T-cell (primary cell): ENCODE data around the gene CD22. TPM values are rescaled to one million over a fixed set of nuclear protein-coding genes. Genes with fewer than 3 reads are reported as not detected.

Experiments used
- ATAC-seq, 4 experiments: fragments of 200-7000 bp in 3 of 4; fragments of 150-1000 bp in 1 of 4; cut with Tn5 transposase; replicated peaks in 1 of 4; 1 replicate in 3 of 4; 2 replicates in 1 of 4; pipeline ENCODE4 v1.10.0; 2021; ENCODE audit warnings: moderate library complexity in 3 of 4, mild to moderate bottlenecking in 2 of 4, moderate number of reproducible peaks in 1 of 4
- CTCF ChIA-PET, 2 donors: fragments of 300-600 bp; sonication (Branson Sonifier 250); formaldehyde crosslinking; loops; one replicate each; lab custom pipeline; 2022; ENCODE audit warnings: antibody characterized with exemption in 2 of 2; lab: Charles Lee
- POLR2A ChIA-PET, 2 donors: fragments of 300-600 bp; sonication (Branson Sonifier 250); formaldehyde crosslinking; loops; one replicate each; lab custom pipeline; 2022; ENCODE audit warnings: antibody characterized with exemption in 2 of 2; lab: Charles Lee
- DNase-seq, 35 experiments: peaks; one replicate each; pipeline versions ENCODE4 v3.0.0 to v3.0.0-alpha.2; 2013 to 2023
- H3K27ac ChIP-seq: one replicate; pipeline ENCODE4 v1.5.1; 2013; ENCODE audit warnings: low read length
- H3K27me3 ChIP-seq, 2 experiments: replicated peaks in 1 of 2; 1 replicate in 1 of 2; 2 replicates in 1 of 2; pipeline versions ENCODE4 v1.6.1 to v1.7.0; 2013; ENCODE audit warnings: low read length in 1 of 2, mixed read lengths in 1 of 2; ENCODE audit not compliant: control insufficient read depth in 2 of 2, insufficient read depth in 2 of 2; ENCODE audit errors: extremely low read depth in 1 of 2
- H3K36me3 ChIP-seq, 2 donors: 1 replicate in 1 of 2; 2 replicates in 1 of 2; pipeline versions ENCODE4 v1.6.1 to v1.7.0; 2013; ENCODE audit warnings: low read length in 1 of 2; ENCODE audit not compliant: control insufficient read depth in 2 of 2, insufficient read depth in 1 of 2; ENCODE audit errors: extremely low read depth in 1 of 2
- H3K4me1 ChIP-seq, 2 experiments: 1 replicate in 1 of 2; 2 replicates in 1 of 2; pipeline versions ENCODE4 v1.6.1 to v1.7.0; 2013; ENCODE audit warnings: low read length in 2 of 2, mixed read lengths in 1 of 2; ENCODE audit not compliant: insufficient read depth in 2 of 2, control insufficient read depth in 1 of 2; ENCODE audit errors: extremely low read depth in 1 of 2
- H3K4me3 ChIP-seq, 2 donors: 1 replicate in 1 of 2; 2 replicates in 1 of 2; pipeline versions ENCODE4 v1.5.1 to v1.7.0; 2013; ENCODE audit warnings: mild to moderate bottlenecking in 2 of 2, low read length in 1 of 2, moderate library complexity in 1 of 2; ENCODE audit not compliant: control insufficient read depth in 1 of 2; ENCODE audit errors: extremely low read depth in 1 of 2
- H3K9me3 ChIP-seq: 2 replicates; pipeline ENCODE4 v1.7.0; 2013
- H3K27ac Mint-ChIP-seq, 2 donors: one replicate each; pipeline ENCODE4 v1.8.0; 2020 to 2021; ENCODE audit warnings: mild to moderate bottlenecking in 2 of 2, mixed read lengths in 2 of 2
- H3K27me3 Mint-ChIP-seq, 2 donors: one replicate each; pipeline ENCODE4 v1.8.0; 2021 to 2022; ENCODE audit warnings: mixed read lengths in 2 of 2
- H3K36me3 Mint-ChIP-seq: one replicate; pipeline ENCODE4 v1.8.0; 2021; ENCODE audit warnings: mixed read lengths
- H3K4me1 Mint-ChIP-seq, 3 donors: one replicate each; pipeline ENCODE4 v1.8.0; 2020 to 2022; ENCODE audit warnings: mixed read lengths in 3 of 3, mild to moderate bottlenecking in 1 of 3
- H3K4me3 Mint-ChIP-seq, 3 donors: one replicate each; pipeline ENCODE4 v1.8.0; 2020 to 2022; ENCODE audit warnings: mild to moderate bottlenecking in 3 of 3, mixed read lengths in 3 of 3, moderate library complexity in 3 of 3
- H3K9me3 Mint-ChIP-seq, 3 donors: one replicate each; pipeline ENCODE4 v1.8.0; 2020 to 2022; ENCODE audit warnings: mixed read lengths in 3 of 3
- WGBS: methylation state at CpG from one replicate; pipeline ENCODE4 v1.1.5; 2013; ENCODE audit warnings: missing lambda C conversion rate; ENCODE audit not compliant: insufficient coverage; 5-methylcytosine and 5-hydroxymethylcytosine counted together
- total RNA-seq, 35 experiments: library from RNA in 6 of 35; stranded (reverse) in 6 of 35; fragments of 120-200 nt in 1 of 35; gene quantifications; one replicate each; pipeline versions ENCODE4 v1.2.1 to v1.2.4 and lab custom pipeline; 2013 to 2026

The CD22 gene
- total RNA-seq, 5 donors from 2014 or later (not counting 1 experiment from before 2014, with no cell fraction given): 6.6 to 25.7 (median 8.7) TPM

DNA sequence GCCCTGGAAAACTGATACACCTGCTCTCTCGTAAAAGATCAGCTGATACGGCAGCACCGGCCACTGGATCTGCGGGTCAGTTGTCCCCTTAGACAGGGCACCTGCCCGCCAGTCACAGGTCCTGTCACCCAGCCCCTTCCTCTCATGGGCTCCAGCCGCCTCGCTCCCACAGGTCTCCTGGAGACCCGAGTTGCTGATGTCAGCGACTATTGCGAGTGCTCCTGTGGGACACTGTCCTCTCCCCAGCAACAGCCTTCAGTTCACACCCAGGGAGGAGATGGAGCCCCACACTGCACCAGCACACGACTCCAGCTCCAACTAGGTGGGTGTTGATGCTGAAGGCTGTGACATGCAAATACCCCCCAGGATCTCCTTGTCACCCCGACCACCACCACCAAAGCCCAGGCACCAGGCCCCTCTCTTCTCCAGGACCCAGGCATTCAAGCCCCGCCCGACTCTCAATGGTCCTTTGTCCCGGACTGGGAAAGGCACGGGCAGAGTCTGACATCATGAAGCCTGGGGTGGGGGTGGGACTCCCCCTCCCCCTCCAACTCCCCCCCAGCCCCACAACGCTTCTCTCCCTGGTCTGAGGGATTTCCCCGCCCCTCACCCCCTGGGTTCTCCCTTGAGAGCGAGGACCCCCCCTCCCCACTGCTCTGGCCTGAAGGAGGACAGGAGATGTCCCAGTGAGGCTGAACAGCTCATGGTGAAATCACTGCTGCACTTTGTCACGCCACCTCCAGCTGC is 38.4 kb upstream of the CD22 start:
- 88% methylated on average over 12 of the region's 20 CpGs for WGBS
- H3K27ac ChIP-seq: no peak overlapping the region
- Mint-ChIP-seq H3K27ac (no peak overlapping the region), H3K27me3 (peaks cover 0 to 3% of the 10 kb centered on the region in 2 donors), H3K4me1 (peaks cover 0 to 1% (median under 1%) of the 10 kb centered on the region in 3 donors), H3K4me3 (no peak overlapping the region), H3K36me3 (no peaks in the 10 kb centered on the region), H3K9me3 (no peaks in the 10 kb centered on the region)
- no peaks in the 10 kb centered on the region for H3K9me3 ChIP-seq
- no peak overlapping the region for H3K4me3 ChIP-seq
- POLR2A ChIA-PET: no interaction called here
- H3K27me3 ChIP-seq: peaks cover 0 to 24% of the 10 kb centered on the region in 2 experiments
- H3K4me1 ChIP-seq: peaks cover 0 to 3% of the 10 kb centered on the region in 2 experiments
- no peak for ATAC-seq
- H3K36me3 ChIP-seq: no peaks in the 10 kb centered on the region
- CTCF ChIA-PET: no interaction called here
- DNase-seq: no peak

DNA sequence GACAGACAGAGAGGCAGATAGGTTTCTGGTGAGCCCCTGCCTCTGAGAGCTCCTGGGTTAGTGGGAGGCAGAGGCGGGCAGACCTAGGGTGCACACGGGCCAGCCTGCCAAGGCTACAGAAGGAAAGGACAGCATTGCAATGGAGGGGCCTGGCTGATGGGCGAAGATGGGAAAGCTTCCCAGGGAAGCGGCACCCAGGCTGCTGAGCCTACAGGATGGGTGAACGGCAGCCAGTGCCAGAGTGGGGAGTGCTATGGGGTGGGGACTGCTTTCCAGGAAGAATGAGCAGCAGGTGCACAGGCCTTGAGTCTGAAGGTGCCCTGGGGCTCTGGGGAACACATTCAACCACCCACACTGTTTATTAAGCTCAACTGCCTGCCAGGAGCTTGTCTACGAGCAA is 37.7 kb upstream of the CD22 start:
- H3K27ac Mint-ChIP-seq: no peak overlapping the region
- Histone ChIP-seq H3K27ac (no peak overlapping the region), H3K4me3 (no peak overlapping the region), H3K27me3 (peaks cover 0 to 24% of the 10 kb centered on the region in 2 experiments), H3K4me1 (peaks cover 0 to 10% of the 10 kb centered on the region in 2 experiments), H3K9me3 (no peaks in the 10 kb centered on the region), H3K36me3 (no peaks in the 10 kb centered on the region)
- POLR2A ChIA-PET: no interaction called here
- peaks cover 0 to 3% of the 10 kb centered on the region in 2 donors for H3K27me3 Mint-ChIP-seq
- peaks cover 0 to 8% (median 7%) of the 10 kb centered on the region in 3 donors for H3K4me1 Mint-ChIP-seq
- no peaks in the 10 kb centered on the region for H3K36me3 Mint-ChIP-seq
- CTCF ChIA-PET: interaction anchor here in 1 of 2 donors (0.5 kb wide), 1 partner anchor 40 kb away, joined by 4 read pairs; no protein-coding TSS in a partner anchor
- 72% methylated on average over 4 of the region's 6 CpGs for whole genome bisulfite sequencing
- no peaks in the 10 kb centered on the region for H3K9me3 Mint-ChIP-seq
- no peak overlapping the region for H3K4me3 Mint-ChIP-seq
- DNase-seq: no peak
- ATAC-seq: no peak

DNA sequence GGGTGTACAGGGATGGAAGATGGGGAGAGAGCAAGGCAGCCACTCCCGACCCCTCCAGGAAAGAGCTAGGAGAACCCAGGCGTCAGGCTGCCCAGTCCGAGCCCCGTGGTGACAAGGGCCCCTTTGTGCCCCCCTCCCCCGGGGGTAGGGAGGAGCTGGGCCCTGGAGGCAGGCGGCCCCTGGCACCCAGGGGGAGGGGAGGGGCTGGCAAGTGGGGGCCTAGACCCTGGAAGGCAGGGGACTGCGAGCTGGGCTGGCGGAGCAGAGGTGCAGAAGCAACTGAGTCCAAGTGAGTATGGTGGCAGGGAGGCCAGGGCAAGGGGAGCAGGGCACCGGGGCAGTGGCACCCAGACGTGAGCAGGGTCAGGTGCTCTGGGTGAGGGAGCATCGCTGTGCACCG is 37.1 kb upstream of the CD22 start, which contains the start of gene MAG:
Gene MAG (plus strand): TSS at position 246 of the 400 bp plus-strand sequence. CDS start 3,248 bp downstream, outside the sequence.
- Mint-ChIP-seq H3K4me1 (peaks cover 0 to 8% (median 7%) of the 10 kb centered on the region in 3 donors), H3K27ac (no peak within 1 kb of the TSS), H3K27me3 (peaks cover 0 to 3% of the 10 kb centered on the region in 2 donors), H3K4me3 (no peak within 1 kb of the TSS), H3K36me3 (no peaks in the 10 kb centered on the region), H3K9me3 (no peaks in the 10 kb centered on the region)
- WGBS: 79% methylated on average over 10 of the region's 12 CpGs
- no peak for DNase-seq
- Histone ChIP-seq H3K36me3 (no peaks in the 10 kb centered on the region), H3K27ac (no peak within 1 kb of the TSS), H3K4me1 (peaks cover 0 to 11% of the 10 kb centered on the region in 2 experiments), H3K9me3 (no peaks in the 10 kb centered on the region), H3K27me3 (peaks cover 0 to 24% of the 10 kb centered on the region in 2 experiments), H3K4me3 (no peak within 1 kb of the TSS)
- CTCF ChIA-PET: interaction anchor here in 1 of 2 donors (0.5 kb wide), 1 partner anchor 40 kb away, joined by 4 read pairs; no protein-coding TSS in a partner anchor
- no peak for ATAC-seq
- POLR2A ChIA-PET: no interaction called here

- ATAC-seq: no peak
Measured at GRCh38 chr19:35292421-35293362, 36.3 kb upstream of the CD22 start.

DNA sequence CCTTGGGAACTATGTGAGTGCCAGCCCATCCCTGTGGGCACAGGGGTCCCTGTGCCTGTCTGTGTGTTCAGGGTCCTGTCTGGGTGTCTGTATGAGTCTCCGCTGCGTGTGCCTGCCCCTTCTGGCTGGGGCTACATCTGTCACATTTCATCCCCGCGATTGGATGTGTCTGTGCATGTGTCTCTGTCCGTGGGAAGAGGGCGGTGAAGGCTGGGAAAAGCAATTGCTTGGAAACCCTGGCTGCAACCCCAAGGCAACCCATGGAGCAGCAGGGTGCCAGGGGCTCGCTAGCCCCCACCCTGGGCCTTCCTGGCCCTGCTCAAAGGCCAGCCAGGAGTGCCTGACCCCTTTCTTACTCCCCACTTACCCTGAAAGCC is 35.6 kb upstream of the CD22 start:
- H3K27ac ChIP-seq: no peak overlapping the region
- H3K9me3 Mint-ChIP-seq: no peaks in the 10 kb centered on the region
- H3K36me3 ChIP-seq: no peaks in the 10 kb centered on the region
- H3K9me3 ChIP-seq: no peaks in the 10 kb centered on the region
- H3K27me3 ChIP-seq: peaks cover 0 to 21% of the 10 kb centered on the region in 2 experiments
- 72% methylated on average over 3 of the region's 7 CpGs for WGBS
- peaks cover 0 to 3% of the 10 kb centered on the region in 2 donors for H3K27me3 Mint-ChIP-seq
- peaks cover 0 to 8% (median 7%) of the 10 kb centered on the region in 3 donors for H3K4me1 Mint-ChIP-seq
- POLR2A ChIA-PET: no interaction called here
- H3K4me3 Mint-ChIP-seq: no peak overlapping the region
- ATAC-seq (no peak), DNase-seq (no peak)
- no peak overlapping the region for H3K4me3 ChIP-seq
- no peak overlapping the region for H3K27ac Mint-ChIP-seq
- H3K36me3 Mint-ChIP-seq: no peaks in the 10 kb centered on the region
- peaks cover 0 to 11% of the 10 kb centered on the region in 2 experiments for H3K4me1 ChIP-seq
- CTCF ChIA-PET: no interaction called here

More at GRCh38 chr19:35292421-35293362, 36.3 kb upstream of the CD22 start:
- Mint-ChIP-seq H3K9me3 (no peaks in the 10 kb centered on the region), H3K4me3 (no peak overlapping the region), H3K4me1 (peaks cover 0 to 8% (median 7%) of the 10 kb centered on the region in 3 donors), H3K36me3 (no peaks in the 10 kb centered on the region), H3K27ac (no peak overlapping the region), H3K27me3 (peaks cover 0 to 3% of the 10 kb centered on the region in 2 donors)
- POLR2A ChIA-PET: no interaction called here
- Histone ChIP-seq H3K27me3 (peaks cover 0 to 21% of the 10 kb centered on the region in 2 experiments), H3K4me3 (no peak overlapping the region), H3K36me3 (no peaks in the 10 kb centered on the region), H3K27ac (no peak overlapping the region), H3K4me1 (peaks cover 0 to 11% of the 10 kb centered on the region in 2 experiments), H3K9me3 (no peaks in the 10 kb centered on the region)
- CTCF ChIA-PET: no interaction called here
- DNase-seq: no peak
- WGBS: 75% methylated on average over 11 of the region's 23 CpGs

- POLR2A ChIA-PET: no interaction called here
- H3K27me3 ChIP-seq: peaks cover 0 to 21% of the 10 kb centered on the region in 2 experiments
- Mint-ChIP-seq H3K27me3 (peaks cover 0 to 3% of the 10 kb centered on the region in 2 donors), H3K27ac (no peak overlapping the region), H3K36me3 (no peaks in the 10 kb centered on the region), H3K4me1 (peaks cover 0 to 8% (median 7%) of the 10 kb centered on the region in 3 donors), H3K9me3 (no peaks in the 10 kb centered on the region), H3K4me3 (no peak overlapping the region)
- no peaks in the 10 kb centered on the region for H3K36me3 ChIP-seq
- peaks cover 0 to 11% of the 10 kb centered on the region in 2 experiments for H3K4me1 ChIP-seq
- no peak overlapping the region for H3K27ac ChIP-seq
- no peaks in the 10 kb centered on the region for H3K9me3 ChIP-seq
- H3K4me3 ChIP-seq: no peak overlapping the region
- 92% methylated on average over 4 of the region's 17 CpGs for WGBS
- CTCF ChIA-PET: no interaction called here
- ATAC-seq (no peak), DNase-seq (no peak)
Measured at GRCh38 chr19:35293808-35294207, 35.2 kb upstream of the CD22 start.
